GM21390 (cell line): ENCODE data around the gene CSRNP3.

Source experiments
- ATAC-seq: cut with Tn5 transposase; IDR thresholded peaks from one replicate; pipeline ENCODE4 v1.9.1; 2021; ENCODE audit not compliant: unreplicated experiment

CSRNP3 gene, protein sequence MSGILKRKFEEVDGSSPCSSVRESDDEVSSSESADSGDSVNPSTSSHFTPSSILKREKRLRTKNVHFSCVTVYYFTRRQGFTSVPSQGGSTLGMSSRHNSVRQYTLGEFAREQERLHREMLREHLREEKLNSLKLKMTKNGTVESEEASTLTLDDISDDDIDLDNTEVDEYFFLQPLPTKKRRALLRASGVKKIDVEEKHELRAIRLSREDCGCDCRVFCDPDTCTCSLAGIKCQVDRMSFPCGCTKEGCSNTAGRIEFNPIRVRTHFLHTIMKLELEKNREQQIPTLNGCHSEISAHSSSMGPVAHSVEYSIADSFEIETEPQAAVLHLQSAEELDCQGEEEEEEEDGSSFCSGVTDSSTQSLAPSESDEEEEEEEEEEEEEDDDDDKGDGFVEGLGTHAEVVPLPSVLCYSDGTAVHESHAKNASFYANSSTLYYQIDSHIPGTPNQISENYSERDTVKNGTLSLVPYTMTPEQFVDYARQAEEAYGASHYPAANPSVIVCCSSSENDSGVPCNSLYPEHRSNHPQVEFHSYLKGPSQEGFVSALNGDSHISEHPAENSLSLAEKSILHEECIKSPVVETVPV

DNA sequence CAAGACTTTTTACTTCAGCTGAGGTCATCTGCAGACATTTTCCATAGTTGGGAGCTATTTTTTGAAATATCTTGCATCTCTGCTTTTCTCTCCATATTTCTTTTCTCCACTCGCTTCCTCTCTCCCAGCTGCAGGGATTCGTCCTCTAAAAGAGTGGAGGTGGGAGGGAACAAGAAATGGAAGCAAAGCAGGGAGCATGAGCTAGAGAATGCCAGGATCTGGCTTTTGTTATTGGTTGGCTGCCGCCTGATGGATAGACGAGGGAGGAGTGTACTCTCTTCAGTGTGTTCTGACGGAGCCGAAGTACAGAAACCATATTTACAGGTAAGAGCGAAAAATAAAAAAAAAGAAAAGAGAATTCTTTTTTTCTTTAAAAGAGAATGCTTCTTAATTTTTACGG is at the start of gene CSRNP3:
Gene CSRNP3, plus strand, starts transcription at position 282 of the 400 bp plus-strand sequence. CDS start 125,368 bp downstream, outside the sequence.
- no peak for ATAC-seq

DNA sequence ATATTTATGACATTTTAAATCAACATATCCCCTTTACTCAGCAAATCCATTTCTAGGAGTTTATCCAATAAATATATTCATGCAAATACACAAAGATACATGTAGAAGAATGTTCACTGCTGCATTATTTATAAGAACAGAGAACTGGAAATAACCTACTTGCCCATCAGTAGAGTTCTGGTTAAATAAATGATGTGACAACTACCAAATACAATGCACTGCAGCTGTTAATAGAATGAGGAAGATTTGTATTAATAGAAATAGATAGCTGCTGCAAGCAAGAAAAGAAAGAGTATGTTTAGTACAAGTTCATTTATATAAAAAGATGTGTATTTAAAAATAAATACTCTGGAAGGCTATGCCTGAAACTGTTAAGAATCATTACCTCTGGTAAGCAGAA is 49.3 kb upstream of the CSRNP3 start:
- no peak for ATAC-seq

DNA sequence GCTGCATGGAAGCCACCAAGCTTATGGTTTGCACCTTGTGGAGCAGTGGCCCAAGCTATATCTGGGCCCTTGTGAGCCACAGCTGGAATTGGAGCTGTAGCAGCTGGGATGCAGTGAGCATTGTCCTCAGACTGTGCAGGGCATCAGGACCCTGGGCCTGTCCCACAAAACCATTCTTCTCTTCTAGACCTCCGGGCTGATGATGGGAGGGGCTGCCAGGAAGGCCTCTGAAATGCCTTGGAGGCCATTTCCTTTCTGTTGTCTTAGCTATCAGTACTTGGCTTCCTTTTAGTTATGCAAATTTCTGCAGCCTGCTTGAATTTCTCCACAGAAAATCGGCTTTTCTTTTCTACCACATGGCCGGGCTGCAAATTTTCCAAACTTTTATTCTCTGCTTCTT is 46.4 kb upstream of the CSRNP3 start:
- ATAC-seq, result no peak

DNA sequence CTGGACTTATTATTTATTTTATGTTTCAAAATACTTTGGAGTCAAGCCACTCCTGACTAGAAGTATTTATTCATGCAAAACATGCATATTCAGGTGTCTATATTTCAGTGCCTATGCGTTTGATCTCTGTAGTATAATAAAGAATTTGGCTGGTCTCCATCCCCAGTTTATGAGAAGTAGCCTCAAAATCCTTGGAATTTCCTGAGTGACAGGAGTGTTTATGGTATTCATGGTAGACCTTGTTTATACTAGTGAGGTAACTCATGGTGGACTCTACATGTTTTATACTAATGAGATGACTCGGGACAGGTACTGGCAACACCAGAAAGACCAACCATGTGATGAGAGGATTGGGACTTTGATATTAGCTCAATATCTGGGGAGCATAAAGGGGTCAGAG is 43.9 kb upstream of the CSRNP3 start:
- ATAC-seq, result no peak

DNA sequence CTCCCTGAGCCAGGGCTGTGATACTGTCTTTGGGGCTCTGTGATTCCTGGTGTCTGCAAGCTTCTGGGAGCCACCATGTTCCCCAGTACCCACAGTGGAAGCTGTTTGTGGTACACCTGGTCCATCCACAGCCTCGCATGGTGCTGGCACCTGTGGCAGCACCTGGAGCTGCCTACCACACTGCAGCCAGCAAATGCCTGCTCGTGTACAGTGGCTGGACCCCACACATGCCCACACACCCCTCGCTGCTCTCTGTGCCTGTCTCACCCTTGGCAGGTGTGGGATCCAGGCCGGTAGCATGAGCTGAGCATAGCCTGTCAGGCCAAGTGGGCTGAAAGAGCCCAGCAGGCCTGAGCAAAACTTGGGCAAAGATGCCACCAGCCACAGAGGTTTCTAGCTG is 41.8 kb upstream of the CSRNP3 start:
- ATAC-seq, result no peak

DNA sequence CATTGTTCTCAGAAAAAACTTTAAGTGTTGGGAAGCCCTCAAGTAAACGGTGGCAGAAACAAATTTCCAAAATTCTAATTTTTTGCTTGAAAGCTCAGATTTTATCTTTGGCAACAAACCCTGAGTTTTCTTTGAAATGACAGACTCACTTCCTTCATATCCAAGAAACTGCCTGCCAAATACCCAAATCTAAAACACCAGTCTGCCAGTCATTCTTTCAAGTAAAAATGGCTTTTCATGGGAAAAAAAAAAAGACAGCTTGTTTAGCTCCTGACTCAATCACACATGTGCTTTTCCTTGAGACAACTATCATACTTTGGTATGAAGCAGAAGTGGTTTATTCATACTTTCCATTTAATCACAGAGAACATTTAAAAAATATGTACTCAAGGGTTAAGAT is 40.6 kb upstream of the CSRNP3 start:
- ATAC-seq, result no peak

DNA sequence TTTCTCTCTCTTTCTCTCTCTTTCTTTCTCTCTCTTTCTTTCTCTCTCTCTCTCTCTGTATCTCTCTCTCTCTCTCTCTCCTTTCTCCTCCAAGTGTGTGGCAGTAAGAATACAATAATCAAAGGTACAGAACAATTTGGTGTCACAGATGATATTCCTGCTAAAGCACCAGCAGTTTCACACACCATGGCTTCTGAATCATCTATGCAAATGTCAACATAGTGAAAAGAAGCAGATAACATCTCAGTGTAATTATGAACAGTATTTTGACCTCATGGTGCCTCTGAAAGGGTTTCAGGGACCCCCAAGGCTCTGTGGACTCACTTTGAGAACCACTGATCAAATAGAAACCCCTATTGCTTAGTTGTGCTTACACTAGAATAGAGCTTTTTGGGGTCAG is 38.5 kb upstream of the CSRNP3 start:
- ATAC-seq, result no peak

DNA sequence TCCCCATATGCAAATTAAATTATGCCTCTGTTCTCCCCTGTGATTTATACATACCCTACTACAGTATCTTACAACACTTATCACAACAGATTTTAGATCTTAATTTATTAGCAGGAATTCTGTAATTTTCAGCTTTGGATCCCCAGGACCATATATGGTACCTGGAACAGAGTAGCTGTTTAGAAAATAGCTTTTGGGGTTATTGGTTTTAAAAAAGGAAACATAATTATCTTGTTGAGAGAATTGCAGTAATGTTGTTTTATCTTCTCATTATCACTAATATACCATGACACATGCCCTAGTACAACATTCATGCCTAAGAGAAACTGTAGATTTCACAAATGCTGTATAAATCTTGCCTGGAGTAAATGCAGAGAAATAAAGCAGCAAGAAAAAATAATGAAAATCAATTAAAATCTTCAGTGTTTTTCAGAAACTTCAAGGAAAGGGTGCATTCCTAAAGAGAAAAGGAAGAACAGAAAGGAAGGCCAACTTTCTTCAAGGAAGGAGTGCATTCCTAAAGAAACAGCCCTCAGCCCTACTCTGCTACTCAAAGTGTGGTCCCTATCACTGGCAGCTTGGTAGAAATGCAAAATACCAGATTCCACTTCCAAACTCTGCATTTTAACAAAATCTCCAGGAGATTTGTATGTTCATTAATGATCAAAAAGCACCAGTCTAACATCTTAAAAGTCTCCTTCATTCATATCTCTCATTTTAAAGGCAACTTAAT is 37.1 kb upstream of the CSRNP3 start:
- ATAC-seq, result no peak

DNA sequence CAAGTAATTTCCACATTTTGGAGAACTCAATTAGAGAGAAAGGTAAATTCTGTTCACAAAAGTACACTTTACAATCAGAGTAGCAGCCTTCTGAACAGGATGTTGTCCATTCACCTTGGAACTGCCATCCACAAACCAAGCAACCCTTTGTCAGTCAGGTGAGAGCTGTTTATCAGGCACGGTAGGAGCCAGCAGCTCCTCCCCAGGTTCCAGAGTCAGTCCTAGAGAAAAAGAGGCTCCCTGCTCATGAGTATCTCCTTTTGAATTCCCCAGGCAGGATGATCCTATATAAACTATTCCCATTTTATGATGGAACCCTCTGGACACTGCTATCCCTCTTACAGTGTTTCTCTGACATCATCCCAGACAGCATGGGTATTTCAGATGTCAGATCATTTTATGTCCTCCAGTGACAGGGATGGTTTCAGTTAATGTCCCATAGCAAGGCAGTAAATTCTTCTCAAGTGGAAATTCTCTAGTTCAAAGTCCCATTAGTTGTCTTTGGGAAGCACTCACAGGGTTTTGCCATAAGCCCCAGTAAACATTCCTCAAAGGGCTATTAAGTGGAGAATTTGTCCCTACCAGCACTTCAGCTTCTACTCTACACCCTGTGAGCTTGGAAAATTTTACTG is 34.5 kb upstream of the CSRNP3 start:
- ATAC-seq, result no peak

DNA sequence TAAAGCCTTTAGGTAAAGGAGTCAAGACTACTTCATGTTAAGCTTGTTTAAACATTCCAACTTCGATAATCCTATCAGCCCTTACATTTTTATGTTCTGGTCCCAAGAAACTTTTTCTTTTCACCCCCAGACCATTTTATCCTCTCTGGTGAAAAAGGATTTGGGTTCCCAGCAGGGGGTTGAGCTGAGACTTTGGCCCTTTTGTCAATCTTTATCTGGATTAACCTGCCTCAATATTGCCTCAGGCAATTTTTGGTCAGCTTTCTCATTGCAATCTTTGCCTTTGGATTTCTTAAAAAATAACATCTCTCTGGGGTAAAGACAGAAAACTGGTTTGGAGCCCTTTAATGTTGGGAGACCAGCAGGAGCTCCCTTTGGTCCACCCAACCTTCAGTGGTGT is 33.9 kb upstream of the CSRNP3 start:
- no peak for ATAC-seq

DNA sequence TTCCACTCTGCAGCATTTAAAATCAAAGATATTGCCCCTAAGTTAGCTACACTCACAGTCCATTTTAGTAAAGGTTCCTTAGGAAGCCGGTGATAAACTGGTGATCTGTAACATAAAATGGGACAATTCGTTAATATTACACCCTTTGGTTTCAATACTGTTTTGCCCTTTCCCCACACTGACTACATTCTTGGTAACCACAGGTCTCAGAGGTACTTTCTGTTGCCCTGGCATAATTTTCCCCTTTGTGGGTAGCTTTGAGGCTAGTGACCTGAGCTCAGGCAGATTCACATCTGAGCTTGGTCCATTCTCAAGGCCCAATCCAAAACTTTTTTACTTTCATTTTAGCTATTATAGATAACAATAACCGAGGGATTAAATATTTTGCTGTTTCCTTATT is 32.9 kb upstream of the CSRNP3 start:
- no peak for ATAC-seq

DNA sequence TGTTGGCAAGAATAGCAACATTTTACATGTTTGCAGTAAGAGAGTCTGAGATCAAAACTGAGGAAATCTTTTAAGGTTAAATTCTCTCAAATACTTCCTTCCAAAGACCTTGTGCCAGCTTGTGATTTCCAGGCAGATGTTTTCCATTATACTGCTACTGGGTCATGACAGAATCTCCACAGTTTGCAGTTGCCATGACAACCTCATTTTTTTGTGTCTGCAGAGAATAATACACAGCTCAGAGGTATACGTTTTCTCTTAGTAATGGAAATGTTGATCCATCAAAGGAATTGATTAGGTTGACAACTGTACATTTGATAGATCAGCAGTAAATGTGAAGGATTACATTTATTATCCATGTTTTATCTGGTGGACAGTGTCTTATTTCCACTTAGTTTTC is 29.1 kb upstream of the CSRNP3 start:
- ATAC-seq, result no peak

DNA sequence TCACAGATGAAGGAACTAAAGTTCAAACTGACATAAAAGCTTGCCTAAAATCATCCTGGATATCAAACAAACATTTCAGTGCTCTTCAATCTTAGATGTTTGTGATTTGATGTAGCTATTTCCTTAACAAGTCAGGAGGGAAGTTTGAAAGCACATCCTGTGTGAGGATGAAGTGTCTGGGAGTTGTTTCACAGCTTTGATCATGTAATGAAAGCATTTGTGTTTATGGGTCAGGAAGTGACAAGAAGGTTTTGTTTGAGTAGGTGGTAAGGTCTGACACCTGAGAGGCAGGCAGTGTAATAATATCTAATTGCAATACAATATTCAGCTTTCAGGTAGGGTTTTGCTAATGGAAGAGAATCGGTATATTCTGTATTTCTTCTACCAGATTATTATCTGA is 26.0 kb upstream of the CSRNP3 start:
- no peak for ATAC-seq

DNA sequence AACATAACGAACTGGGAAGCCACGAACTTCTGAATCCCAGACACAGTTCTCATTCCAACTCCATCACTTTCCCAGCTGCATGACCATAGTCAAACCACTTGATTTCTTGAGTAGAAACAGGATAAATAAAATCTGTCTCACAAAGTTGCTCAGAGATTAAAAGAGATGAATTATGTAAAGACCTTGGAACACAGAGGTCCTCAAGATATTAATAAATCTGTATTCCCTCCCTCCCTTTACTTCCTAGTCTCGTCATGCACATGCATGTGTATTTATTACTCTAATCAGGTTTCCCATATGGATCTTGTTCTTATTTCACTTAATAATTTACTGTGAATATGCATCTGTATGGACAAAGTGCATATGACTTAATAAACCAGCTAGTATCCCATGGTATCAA is 21.1 kb upstream of the CSRNP3 start:
- no peak for ATAC-seq

DNA sequence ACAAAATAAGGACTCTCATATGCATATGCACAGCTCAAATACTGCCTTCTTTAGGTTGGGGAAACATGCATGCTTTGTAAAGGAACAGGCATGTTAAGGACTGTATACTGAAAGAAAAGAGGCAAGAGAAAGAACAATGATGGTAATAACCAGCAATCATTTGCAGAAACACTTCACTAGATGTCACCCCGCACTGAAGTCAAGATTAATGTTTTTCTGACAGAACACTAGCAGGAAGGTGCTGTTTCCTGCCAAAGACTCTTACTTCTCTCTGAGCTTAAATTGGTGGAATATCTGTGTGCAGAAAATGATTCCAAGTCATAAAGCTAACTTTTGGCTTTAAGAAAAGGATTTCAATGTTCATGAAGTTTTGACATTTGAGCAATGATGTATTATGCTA is 19.3 kb upstream of the CSRNP3 start:
- ATAC-seq, result no peak

DNA sequence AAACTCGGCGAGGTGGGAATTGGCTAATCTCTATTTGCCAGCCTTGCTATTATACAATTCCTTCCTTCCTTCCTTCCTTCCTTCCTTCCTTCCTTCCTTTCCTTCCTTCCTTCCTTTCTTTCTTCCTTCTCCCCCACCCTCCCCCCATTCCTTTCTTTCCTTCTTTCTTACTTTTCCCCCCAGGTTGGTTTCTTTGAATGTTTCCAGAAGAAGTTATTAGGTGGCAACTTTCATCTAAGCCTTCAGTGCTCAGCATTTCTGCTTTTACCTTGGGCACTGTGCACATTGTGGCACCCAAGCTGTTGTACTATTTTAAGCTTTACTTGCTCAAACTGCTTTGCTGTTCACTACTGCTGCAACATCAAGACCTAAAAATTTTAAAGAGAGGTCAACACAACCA is 17.2 kb upstream of the CSRNP3 start:
- ATAC-seq, result no peak

DNA sequence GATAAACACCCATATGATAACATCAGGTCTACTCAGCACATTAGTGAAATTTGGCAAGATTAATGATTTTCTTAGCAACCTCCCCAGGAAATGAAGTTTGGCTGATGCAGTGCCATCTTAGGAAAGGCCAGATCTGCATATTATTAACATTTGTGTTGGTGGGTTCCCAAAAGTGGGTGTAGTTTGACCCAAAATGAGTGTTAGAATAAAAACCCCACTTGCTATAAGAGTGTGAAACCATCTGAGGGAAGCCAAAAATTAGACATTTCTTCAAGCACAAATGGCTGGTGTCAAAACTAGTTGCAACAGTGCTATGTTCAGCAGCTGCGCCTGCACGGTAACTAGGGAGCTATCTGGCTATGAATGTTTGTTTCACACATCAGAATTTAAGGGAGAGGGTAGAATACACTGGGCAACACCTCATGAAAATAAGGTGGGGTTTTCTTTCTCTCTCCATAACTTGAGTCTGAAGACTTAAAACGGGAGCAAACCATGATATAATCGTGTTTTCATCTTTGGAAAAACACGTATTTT is 15.9 kb upstream of the CSRNP3 start:
- no peak for ATAC-seq

DNA sequence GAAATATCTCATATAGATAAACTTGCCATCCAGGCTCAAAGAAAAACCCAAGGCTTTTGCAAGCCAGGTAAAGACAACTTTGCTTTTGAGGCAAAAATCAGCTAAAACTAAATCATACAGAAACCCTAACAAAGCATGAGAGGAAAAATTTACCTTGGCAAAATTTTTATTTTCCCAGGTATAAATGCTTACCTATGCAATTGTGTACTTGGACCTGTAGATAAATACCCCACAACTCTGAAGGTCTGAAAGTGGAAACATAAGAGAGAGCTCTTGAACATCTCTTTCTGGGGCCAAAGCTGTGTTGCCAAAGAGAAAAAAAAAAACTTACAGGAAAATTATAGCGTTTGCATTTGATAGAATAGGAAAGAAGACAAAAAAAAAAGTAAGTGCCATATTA is 14.6 kb upstream of the CSRNP3 start:
- no peak for ATAC-seq

DNA sequence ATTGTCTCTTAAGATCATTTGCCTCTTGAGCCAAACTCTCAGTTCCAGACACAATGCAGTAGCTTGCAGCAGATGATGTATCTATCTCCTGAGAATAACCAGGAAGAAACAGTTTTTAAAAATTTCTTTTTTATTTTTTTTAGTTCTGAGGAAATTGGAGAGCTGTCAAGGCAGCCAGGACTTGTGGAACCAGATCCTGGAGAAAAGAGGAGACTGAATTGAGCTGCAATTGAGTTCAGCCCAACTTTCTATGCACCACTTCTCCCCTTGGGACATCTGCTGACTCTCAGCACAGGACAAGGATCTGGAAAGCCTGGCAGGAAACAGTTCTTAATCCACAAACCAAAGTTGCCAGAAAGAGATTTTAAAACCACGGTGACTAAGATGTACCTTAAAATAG is 13.5 kb upstream of the CSRNP3 start:
- ATAC-seq, result no peak

DNA sequence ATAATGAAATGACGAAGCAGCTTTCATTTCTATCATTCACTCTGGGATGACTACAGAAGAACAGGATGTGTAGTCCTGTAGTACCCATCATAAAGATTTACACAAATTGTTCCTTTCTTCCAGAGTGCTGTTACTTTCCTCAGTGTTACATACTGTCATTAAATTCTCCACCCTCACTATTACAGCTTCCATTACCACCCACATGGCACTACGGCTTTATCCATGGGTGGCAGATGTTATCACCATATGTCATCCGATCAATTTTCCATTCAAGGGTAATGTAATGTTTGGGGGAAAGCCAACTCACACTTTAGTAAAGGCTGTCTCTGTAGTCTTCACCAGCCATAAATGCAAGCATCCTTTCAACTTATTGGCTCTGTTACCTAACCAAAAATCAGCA is 7.1 kb upstream of the CSRNP3 start:
- ATAC-seq, result no peak

DNA sequence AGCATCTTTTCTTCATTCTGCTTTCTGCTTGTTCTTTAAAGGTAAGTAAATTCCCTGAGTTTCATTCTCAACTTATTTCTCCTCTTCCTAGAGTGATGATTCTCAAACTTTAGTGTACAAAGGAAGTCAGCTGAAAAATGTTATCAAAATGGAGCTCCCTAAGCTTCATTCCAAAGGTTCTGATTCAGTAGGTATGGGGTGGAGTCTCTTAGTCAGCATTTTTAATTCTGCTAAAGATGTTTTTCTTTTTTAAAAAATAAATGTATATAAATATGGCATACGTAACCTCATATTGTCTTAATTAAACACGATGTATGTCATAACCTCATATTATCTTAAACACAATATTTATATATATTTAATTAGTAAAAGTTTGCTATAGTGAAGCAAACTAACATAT is 3.1 kb upstream of the CSRNP3 start:
- no peak for ATAC-seq

DNA sequence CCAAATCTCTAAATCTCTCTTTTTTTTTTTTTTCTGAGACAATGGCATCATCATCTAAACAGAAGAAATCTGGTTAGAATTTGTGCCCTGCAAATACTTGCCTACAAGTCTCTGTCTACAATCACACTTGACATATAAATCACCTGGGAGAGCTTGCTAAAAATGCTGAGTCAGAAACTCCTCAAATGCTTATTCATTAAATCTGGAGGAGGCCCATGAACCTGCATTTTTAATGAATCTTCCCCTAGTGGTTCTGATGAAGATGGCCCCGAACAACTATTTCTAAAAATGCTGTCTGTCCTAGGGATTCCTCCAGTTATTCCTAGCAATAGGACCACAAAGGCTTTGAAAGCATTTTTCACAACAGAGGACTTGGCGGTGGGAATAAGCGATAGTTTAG is 1.6 kb upstream of the CSRNP3 start:
- ATAC-seq, result no peak
